HEK293T (cell line): ENCODE results near the gene GTF3C1.

Source experiments
- BHLHE40 ChIP-seq: fragments of 450-650 bp; IDR thresholded peaks from 2 replicates; pipeline ENCODE4 v1.6.1; 2016; ENCODE audit warnings: mild to moderate bottlenecking, moderate library complexity, borderline replicate concordance
- ELF4 ChIP-seq: fragments of 450-650 bp; IDR thresholded peaks from 2 replicates; pipeline ENCODE4 v1.6.1; 2017; ENCODE audit warnings: antibody characterized with exemption
- FOXA1 ChIP-seq: fragments of 450-650 bp; IDR thresholded peaks from 2 replicates; pipeline ENCODE4 v1.6.1; 2016; ENCODE audit warnings: mild to moderate bottlenecking
- FOXK2 ChIP-seq: fragments of 450-650 bp; IDR thresholded peaks from 2 replicates; pipeline ENCODE4 v1.6.1; 2016; ENCODE audit warnings: mild to moderate bottlenecking
- FOXM1 ChIP-seq: fragments of 450-650 bp; IDR thresholded peaks from 2 replicates; pipeline ENCODE4 v1.6.1; 2017; ENCODE audit warnings: mild to moderate bottlenecking, borderline replicate concordance
- HDGF ChIP-seq: fragments of 450-650 bp; IDR thresholded peaks from 2 replicates; pipeline ENCODE4 v1.6.1; 2017; ENCODE audit warnings: antibody characterized with exemption, borderline replicate concordance
- L3MBTL2 ChIP-seq: fragments of 450-650 bp; conservative IDR thresholded peaks from 2 replicates; pipeline ENCODE4 v1.6.1; 2016; ENCODE audit warnings: mild to moderate bottlenecking
- NFRKB ChIP-seq: fragments of 450-650 bp; IDR thresholded peaks from 2 replicates; pipeline ENCODE4 v1.6.1; 2016; ENCODE audit warnings: mild to moderate bottlenecking, moderate library complexity
- SP1 ChIP-seq: fragments of 450-650 bp; IDR thresholded peaks from 2 replicates; pipeline ENCODE4 v1.6.1; 2017
- TF ChIP-seq, protein P1 (sequence below): fragments of 450-650 bp; IDR thresholded peaks from 2 replicates; pipeline ENCODE4 v1.6.1; 2016

DNA sequence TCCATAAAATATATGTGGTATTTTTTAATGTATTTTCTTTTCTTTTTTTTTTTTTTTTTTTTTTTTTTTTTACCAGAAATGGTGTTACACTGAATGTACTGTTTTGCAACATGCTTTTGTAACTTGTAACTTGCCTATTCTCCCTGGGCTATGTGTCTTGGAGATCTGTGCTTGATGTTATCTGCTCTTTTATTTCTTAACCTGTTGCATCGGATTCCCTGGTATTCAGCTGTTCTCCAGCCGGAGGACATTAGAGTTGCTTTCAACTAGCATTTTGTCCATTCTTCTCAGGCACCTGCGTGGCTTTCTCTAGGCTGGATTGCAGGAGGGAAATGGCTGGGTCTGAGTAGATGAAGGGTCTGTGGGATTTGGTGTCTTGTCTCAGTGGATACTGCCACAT, 47.6 kb upstream of the GTF3C1 start:
- no peak for TF ChIP-seq L3MBTL2
- no peak for TF ChIP-seq HDGF
- TF ChIP-seq, protein P1, sequence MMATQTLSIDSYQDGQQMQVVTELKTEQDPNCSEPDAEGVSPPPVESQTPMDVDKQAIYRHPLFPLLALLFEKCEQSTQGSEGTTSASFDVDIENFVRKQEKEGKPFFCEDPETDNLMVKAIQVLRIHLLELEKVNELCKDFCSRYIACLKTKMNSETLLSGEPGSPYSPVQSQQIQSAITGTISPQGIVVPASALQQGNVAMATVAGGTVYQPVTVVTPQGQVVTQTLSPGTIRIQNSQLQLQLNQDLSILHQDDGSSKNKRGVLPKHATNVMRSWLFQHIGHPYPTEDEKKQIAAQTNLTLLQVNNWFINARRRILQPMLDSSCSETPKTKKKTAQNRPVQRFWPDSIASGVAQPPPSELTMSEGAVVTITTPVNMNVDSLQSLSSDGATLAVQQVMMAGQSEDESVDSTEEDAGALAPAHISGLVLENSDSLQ = no peak
- no peak for TF ChIP-seq SP1
- no peak for TF ChIP-seq FOXA1
- TF ChIP-seq NFRKB = no peak
- TF ChIP-seq FOXM1 = no peak
- no peak for TF ChIP-seq ELF4
- TF ChIP-seq BHLHE40 = no peak
- TF ChIP-seq FOXK2 = no peak
